A673 (cell line): ENCODE measurements around the gene DUSP8.

Experiments
- CTCF ChIP-seq: fragments of 300-800, 200-600 bp; sonication (generic); conservative IDR thresholded peaks from 2 replicates; pipeline ENCODE4 v1.5.1; 2017; ENCODE audit warnings: low read depth, mild to moderate bottlenecking, antibody characterized with exemption, low read length, moderate library complexity, mixed read lengths
- EZH2 ChIP-seq: fragments of 200-600 bp; sonication (generic); IDR thresholded peaks from 2 replicates; pipeline ENCODE4 v1.6.1; 2017; ENCODE audit warnings: borderline replicate concordance, low read depth, mild to moderate bottlenecking, mixed read lengths, antibody characterized with exemption, low read length; ENCODE audit not compliant: poor library complexity, severe bottlenecking

GRCh38 chr11:1600626-1601025 lies 28.6 kb upstream of the DUSP8 start:
- TF ChIP-seq CTCF (no peak), EZH2 (no peak)
